ENCODE results near the gene SORCS1.

SORCS1 gene

GRCh38 chr10:106982268-106982667, 182.2 kb downstream of the SORCS1 start:
- DNase-seq: no peak

- DNase-seq: no peak
Measured at GRCh38 chr10:106981452-106982075, 182.9 kb downstream of the SORCS1 start.

- DNase-seq: no peak
Measured at GRCh38 chr10:106980495-106981451, 183.7 kb downstream of the SORCS1 start.

GRCh38 chr10:106978756-106979155, 185.8 kb downstream of the SORCS1 start:
- DNase-seq: no peak

- DNase-seq: no peak
Measured at GRCh38 chr10:106973716-106974115, 190.8 kb downstream of the SORCS1 start.

GRCh38 chr10:106973288-106973687, 191.2 kb downstream of the SORCS1 start:
- DNase-seq: no peak

GRCh38 chr10:106972381-106972780, 192.1 kb downstream of the SORCS1 start:
- DNase-seq: no peak

GRCh38 chr10:106971411-106971831, 193.1 kb downstream of the SORCS1 start:
- no peak for DNase-seq

GRCh38 chr10:106967452-106967851, 197.1 kb downstream of the SORCS1 start:
- DNase-seq: no peak

GRCh38 chr10:106960812-106961211, 203.7 kb downstream of the SORCS1 start:
- DNase-seq: no peak

- DNase-seq: no peak
Measured at GRCh38 chr10:106959521-106959920, 205.0 kb downstream of the SORCS1 start.

- DNase-seq: no peak
Measured at GRCh38 chr10:106958589-106959361, 205.7 kb downstream of the SORCS1 start.

GRCh38 chr10:106957823-106958588, 206.5 kb downstream of the SORCS1 start:
- no peak for DNase-seq

GRCh38 chr10:106956216-106956915, 208.1 kb downstream of the SORCS1 start:
- no peak for DNase-seq

- no peak for DNase-seq
Measured at GRCh38 chr10:106955133-106955532, 209.4 kb downstream of the SORCS1 start.

GRCh38 chr10:106952033-106952432, 212.5 kb downstream of the SORCS1 start:
- no peak for DNase-seq

- DNase-seq: no peak
Measured at GRCh38 chr10:106949680-106950478, 214.6 kb downstream of the SORCS1 start.

- no peak for DNase-seq
Measured at GRCh38 chr10:106947643-106948042, 216.9 kb downstream of the SORCS1 start.

GRCh38 chr10:106942035-106942662, 222.4 kb downstream of the SORCS1 start:
- no peak for DNase-seq

- no peak for DNase-seq
Measured at GRCh38 chr10:106941297-106942034, 223.0 kb downstream of the SORCS1 start.

Data from activated CD4-positive, alpha-beta T cell treated with anti-CD3 and anti-CD28 coated beads for 4 hours (primary cell).